Astrocyte (in vitro differentiated cells and primary cell): Measurements from ENCODE around the gene MAPKAP1. TPM values are rescaled to one million over a fixed set of nuclear protein-coding genes. Genes with fewer than 3 reads are reported as not detected.

Experiments
- DNase-seq: peaks from one replicate; pipeline ENCODE4 v3.0.0-alpha.2; 2010; ENCODE audit warnings: low read depth
- FAIRE-seq: peaks from 2 replicates; lab custom pipeline; 2011; peaks lifted over from hg19 to GRCh38; lab: Jason Lieb, UNC
- H2AFZ ChIP-seq: 2 replicates; pipeline ENCODE4 v1.6.0; 2012; ENCODE audit warnings: low read depth, low read length, inconsistent platforms
- H3K27ac ChIP-seq: 2 replicates; pipeline ENCODE4 v1.5.1; 2011; ENCODE audit warnings: low read depth, low read length, inconsistent platforms
- H3K27me3 ChIP-seq: 2 replicates; pipeline ENCODE4 v1.6.0; 2011; ENCODE audit warnings: low read length, inconsistent platforms; ENCODE audit not compliant: insufficient read depth
- H3K36me3 ChIP-seq: 2 replicates; pipeline ENCODE4 v1.5.1; 2011; ENCODE audit warnings: low read length, inconsistent platforms; ENCODE audit not compliant: insufficient read depth
- H3K4me1 ChIP-seq: 2 replicates; pipeline ENCODE4 v1.5.1; 2011; ENCODE audit warnings: low read length, inconsistent platforms; ENCODE audit not compliant: insufficient read depth
- H3K4me2 ChIP-seq: 2 replicates; pipeline ENCODE4 v1.6.0; 2012; ENCODE audit warnings: low read length, inconsistent platforms
- H3K4me3 ChIP-seq: 2 replicates; pipeline ENCODE4 v1.5.1; 2011; ENCODE audit warnings: low read depth, mild to moderate bottlenecking, low read length, inconsistent platforms; ENCODE audit not compliant: insufficient read depth
- H3K79me2 ChIP-seq: 2 replicates; pipeline ENCODE4 v1.6.0; 2012; ENCODE audit warnings: mild to moderate bottlenecking, low read length, inconsistent platforms; ENCODE audit not compliant: insufficient read depth
- H3K9ac ChIP-seq: 2 replicates; pipeline ENCODE4 v1.6.0; 2012; ENCODE audit warnings: mild to moderate bottlenecking, low read length, inconsistent platforms
- H3K9me3 ChIP-seq: 2 replicates; pipeline ENCODE4 v1.5.1; 2012; ENCODE audit warnings: low read depth, mild to moderate bottlenecking, low read length, inconsistent platforms; ENCODE audit not compliant: insufficient read depth
- H4K20me1 ChIP-seq: 2 replicates; pipeline ENCODE4 v1.6.0; 2012; ENCODE audit warnings: low read length, inconsistent platforms; ENCODE audit not compliant: insufficient read depth
- H3K27ac Mint-ChIP-seq: one replicate; pipeline ENCODE4 v1.8.0; 2021; ENCODE audit warnings: mild to moderate bottlenecking, mixed read lengths; ENCODE audit not compliant: unreplicated experiment
- H3K27me3 Mint-ChIP-seq: one replicate; pipeline ENCODE4 v1.8.0; 2021; ENCODE audit warnings: low read depth, mixed read lengths; ENCODE audit not compliant: unreplicated experiment
- H3K36me3 Mint-ChIP-seq: one replicate; pipeline ENCODE4 v1.8.0; 2021; ENCODE audit warnings: low read depth, mixed read lengths; ENCODE audit not compliant: unreplicated experiment
- H3K4me1 Mint-ChIP-seq: one replicate; pipeline ENCODE4 v1.8.0; 2021; ENCODE audit warnings: low read depth, mixed read lengths; ENCODE audit not compliant: unreplicated experiment
- H3K4me3 Mint-ChIP-seq: one replicate; pipeline ENCODE4 v1.8.0; 2021; ENCODE audit warnings: mild to moderate bottlenecking, moderate library complexity, mixed read lengths; ENCODE audit not compliant: unreplicated experiment
- H3K9me3 Mint-ChIP-seq: one replicate; pipeline ENCODE4 v1.8.0; 2021; ENCODE audit warnings: mild to moderate bottlenecking, mixed read lengths; ENCODE audit not compliant: unreplicated experiment
- EZH2 ChIP-seq: IDR thresholded peaks from 2 replicates; pipeline ENCODE4 v1.6.1; 2012; ENCODE audit warnings: mild to moderate bottlenecking, low read length, inconsistent platforms; ENCODE audit not compliant: insufficient read depth
- total RNA-seq: library from RNA; stranded (reverse); gene quantifications from 2 replicates; pipeline ENCODE4 v1.2.1, GENCODE V29; 2021
- TF ChIP-seq, protein P1 (sequence below): IDR thresholded peaks from 2 replicates; pipeline ENCODE4 v1.5.1; 2011; ENCODE audit warnings: low read depth, mild to moderate bottlenecking, inconsistent platforms, low read length, moderate library complexity; ENCODE audit not compliant: insufficient read depth

Gene MAPKAP1
- total RNA-seq, 1 donor from 2014 or later, result 109 TPM

DNA sequence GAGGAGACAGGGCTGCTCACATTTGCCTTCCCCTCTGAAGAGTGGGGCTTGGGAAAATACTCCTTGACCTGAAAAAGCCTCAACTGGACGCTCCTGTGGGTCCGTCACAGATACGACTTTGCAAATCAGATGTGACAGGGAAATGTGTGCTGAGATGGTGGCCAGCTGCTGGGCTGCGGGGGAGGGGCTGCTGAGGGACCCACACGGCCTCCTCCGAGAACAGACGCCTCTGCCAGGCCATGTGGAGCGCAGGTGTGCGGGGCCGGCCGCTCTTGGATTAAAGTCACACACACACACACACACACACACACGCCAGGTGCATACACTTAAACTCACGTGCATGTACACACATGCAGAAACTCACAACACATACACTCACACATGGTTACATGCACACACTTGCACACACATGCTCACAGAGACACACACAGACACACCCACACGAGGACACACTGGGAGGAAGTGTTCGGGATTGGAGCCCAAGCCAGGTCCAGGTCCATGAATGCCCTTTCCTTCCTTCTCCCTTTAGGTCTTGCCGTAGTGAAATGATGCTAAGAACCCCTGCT lies 278.0 kb downstream of the MAPKAP1 start:
- Mint-ChIP-seq H3K4me3 (no peak overlapping the region), H3K9me3 (no peaks in the 10 kb centered on the region), H3K36me3 (peaks cover 3% of the 10 kb centered on the region), H3K27ac (no peak overlapping the region), H3K4me1 (no peaks in the 10 kb centered on the region), H3K27me3 (peaks cover 4% of the 10 kb centered on the region)
- no peaks in the 10 kb centered on the region for H3K4me1 ChIP-seq
- no peak overlapping the region for H3K9ac ChIP-seq
- FAIRE-seq (no peak), DNase-seq (no peak)
- TF ChIP-seq, protein P1, sequence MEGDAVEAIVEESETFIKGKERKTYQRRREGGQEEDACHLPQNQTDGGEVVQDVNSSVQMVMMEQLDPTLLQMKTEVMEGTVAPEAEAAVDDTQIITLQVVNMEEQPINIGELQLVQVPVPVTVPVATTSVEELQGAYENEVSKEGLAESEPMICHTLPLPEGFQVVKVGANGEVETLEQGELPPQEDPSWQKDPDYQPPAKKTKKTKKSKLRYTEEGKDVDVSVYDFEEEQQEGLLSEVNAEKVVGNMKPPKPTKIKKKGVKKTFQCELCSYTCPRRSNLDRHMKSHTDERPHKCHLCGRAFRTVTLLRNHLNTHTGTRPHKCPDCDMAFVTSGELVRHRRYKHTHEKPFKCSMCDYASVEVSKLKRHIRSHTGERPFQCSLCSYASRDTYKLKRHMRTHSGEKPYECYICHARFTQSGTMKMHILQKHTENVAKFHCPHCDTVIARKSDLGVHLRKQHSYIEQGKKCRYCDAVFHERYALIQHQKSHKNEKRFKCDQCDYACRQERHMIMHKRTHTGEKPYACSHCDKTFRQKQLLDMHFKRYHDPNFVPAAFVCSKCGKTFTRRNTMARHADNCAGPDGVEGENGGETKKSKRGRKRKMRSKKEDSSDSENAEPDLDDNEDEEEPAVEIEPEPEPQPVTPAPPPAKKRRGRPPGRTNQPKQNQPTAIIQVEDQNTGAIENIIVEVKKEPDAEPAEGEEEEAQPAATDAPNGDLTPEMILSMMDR, result no peak
- TF ChIP-seq EZH2, result no peak
- H3K4me2 ChIP-seq, result no peak overlapping the region
- no peak overlapping the region for H3K27ac ChIP-seq
- H3K9me3 ChIP-seq, result no peaks in the 10 kb centered on the region
- H4K20me1 ChIP-seq, result no peaks in the 10 kb centered on the region
- no peaks in the 10 kb centered on the region for H3K79me2 ChIP-seq
- H3K4me3 ChIP-seq, result no peak overlapping the region
- H2AFZ ChIP-seq, result no peak overlapping the region
- no peaks in the 10 kb centered on the region for H3K36me3 ChIP-seq
- no peaks in the 10 kb centered on the region for H3K27me3 ChIP-seq

DNA sequence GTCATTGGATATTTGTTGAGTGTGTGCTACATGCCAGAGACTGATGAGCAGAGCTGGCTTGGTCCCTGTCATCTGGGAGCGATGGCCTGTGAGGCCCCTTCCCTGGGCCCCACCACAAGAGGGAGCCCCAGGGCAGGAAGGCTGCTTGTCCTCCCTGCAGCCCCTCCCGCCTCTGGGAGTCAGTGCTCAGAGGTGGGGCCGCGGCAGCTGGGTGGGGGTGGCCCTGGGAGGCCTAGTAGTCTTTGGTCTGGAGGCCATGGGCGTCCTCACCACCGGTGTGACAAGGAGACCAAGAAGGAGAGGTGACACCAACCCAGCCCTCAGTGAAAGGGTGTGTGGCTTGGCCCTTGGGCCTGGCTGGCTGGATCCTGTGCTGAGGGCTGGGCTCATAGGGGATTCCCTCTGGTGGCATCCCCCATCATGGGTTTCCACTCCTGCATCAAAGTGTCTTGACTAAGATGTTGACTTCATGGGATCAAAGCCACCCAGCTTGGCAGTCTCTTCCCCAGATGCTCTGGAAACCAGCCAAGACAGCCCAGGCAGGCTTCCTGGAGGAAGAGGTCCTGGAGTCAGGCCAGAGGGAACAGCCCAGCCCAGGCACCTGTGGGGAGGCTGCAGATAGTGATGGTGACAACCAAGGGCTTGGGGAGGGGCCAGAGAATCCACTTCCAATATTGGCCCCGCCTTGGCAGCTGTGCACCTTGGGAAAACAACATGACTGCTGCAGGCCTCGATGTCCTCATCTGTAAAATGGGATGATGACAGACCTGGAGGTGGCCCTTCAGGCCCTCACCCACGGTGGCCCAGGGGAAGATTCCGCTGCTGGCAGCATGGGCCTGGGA lies 278.7 kb downstream of the MAPKAP1 start:
- Mint-ChIP-seq H3K27ac (no peak overlapping the region), H3K9me3 (no peaks in the 10 kb centered on the region), H3K27me3 (peaks cover 4% of the 10 kb centered on the region), H3K4me3 (no peak overlapping the region), H3K4me1 (no peaks in the 10 kb centered on the region), H3K36me3 (peaks cover 3% of the 10 kb centered on the region)
- Histone ChIP-seq H2AFZ (no peak overlapping the region), H3K4me3 (no peak overlapping the region), H3K4me1 (no peaks in the 10 kb centered on the region), H3K27ac (no peak overlapping the region), H3K9ac (no peak overlapping the region), H3K36me3 (no peaks in the 10 kb centered on the region), H3K4me2 (no peak overlapping the region), H3K79me2 (no peaks in the 10 kb centered on the region), H3K27me3 (no peaks in the 10 kb centered on the region), H3K9me3 (no peaks in the 10 kb centered on the region), H4K20me1 (no peaks in the 10 kb centered on the region)
- FAIRE-seq (no peak), DNase-seq (no peak)
- no peak for TF ChIP-seq EZH2
- TF ChIP-seq, protein P1, result peak; percentile 9

GRCh38 chr9:125427556-125427955 lies 279.5 kb downstream of the MAPKAP1 start:
- no peaks in the 10 kb centered on the region for H3K36me3 ChIP-seq
- DNase-seq (no peak), FAIRE-seq (no peak)
- no peak overlapping the region for H2AFZ ChIP-seq
- H3K4me1 ChIP-seq, result no peaks in the 10 kb centered on the region
- Mint-ChIP-seq H3K36me3 (peaks cover 3% of the 10 kb centered on the region), H3K27me3 (peaks cover 6% of the 10 kb centered on the region), H3K4me3 (no peak overlapping the region), H3K9me3 (no peaks in the 10 kb centered on the region), H3K27ac (no peak overlapping the region), H3K4me1 (no peaks in the 10 kb centered on the region)
- H3K79me2 ChIP-seq, result no peaks in the 10 kb centered on the region
- H4K20me1 ChIP-seq, result no peaks in the 10 kb centered on the region
- H3K27ac ChIP-seq, result no peak overlapping the region
- no peak overlapping the region for H3K4me3 ChIP-seq
- H3K27me3 ChIP-seq, result no peaks in the 10 kb centered on the region
- H3K4me2 ChIP-seq, result no peak overlapping the region
- no peak overlapping the region for H3K9ac ChIP-seq
- TF ChIP-seq, protein P1, result no peak
- TF ChIP-seq EZH2, result no peak
- no peaks in the 10 kb centered on the region for H3K9me3 ChIP-seq
